Activated T-helper 1 cell treated with Interleukin-2 at 50 U/mL for 16 hours (primary cell): Measurements from ENCODE around the gene QSOX2.

Source experiments
- DNase-seq: peaks from one replicate; pipeline ENCODE4 v3.0.0-alpha.2; 2020; ENCODE audit warnings: low read depth

Gene QSOX2

DNA sequence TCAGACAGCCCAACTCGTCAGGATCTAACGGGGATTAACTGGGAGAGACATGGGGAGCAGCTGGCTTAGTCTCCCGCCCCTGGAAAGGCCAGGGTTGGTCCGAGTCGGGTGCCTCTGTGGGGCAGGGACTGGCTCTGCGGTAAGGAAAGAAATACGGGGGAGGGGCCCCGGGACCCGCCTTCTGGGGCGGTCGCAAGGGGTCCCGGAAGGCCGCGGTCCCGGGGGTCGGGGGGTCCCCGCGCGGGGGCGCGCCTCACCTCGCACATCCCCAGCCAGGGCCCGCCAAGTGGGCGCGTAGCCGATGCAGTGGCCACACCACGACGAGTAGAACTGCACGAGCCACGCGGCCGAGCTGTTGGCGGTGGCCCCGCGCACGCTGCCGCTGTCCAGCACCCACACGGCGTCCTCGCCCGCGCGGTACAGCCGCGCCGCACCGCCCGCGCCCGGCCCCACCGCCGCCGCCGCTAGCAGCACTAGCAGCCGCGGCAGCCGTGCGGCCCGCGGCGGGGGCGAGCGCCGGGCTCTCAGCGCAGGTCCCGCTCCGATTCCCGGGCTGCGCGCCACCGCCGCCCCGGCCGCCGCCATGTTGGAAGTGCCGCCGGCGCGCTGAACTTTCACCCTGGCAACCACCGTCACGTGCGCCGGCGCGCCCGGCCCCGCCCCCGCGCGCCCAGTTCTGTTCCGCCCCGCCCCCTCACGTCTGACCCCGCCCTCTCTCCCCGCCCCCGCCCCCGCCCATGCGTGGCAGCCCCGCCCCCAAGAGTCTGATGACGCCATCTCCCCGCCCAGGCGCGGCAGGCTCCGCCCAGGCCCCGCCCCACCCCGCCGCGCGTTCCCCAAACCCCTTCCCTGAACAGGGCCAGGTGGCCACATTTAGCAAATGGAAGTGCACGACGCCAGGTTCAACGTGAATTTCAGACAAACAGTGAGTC is at the start of gene QSOX2:
Gene QSOX2, minus strand, starts transcription at position 594 of the 932 bp plus-strand sequence. Its CDS starts 9 bp downstream, at position 585.
- DNase-seq = peak; percentile 80

- DNase-seq = no peak
Observed at GRCh38 chr9:136295055-136295454, 49.4 kb upstream of the QSOX2 start.

- DNase-seq = no peak
Observed at GRCh38 chr9:136294437-136294836, 48.8 kb upstream of the QSOX2 start.

GRCh38 chr9:136293476-136294077 is 48.0 kb upstream of the QSOX2 start:
- DNase-seq = no peak

DNA sequence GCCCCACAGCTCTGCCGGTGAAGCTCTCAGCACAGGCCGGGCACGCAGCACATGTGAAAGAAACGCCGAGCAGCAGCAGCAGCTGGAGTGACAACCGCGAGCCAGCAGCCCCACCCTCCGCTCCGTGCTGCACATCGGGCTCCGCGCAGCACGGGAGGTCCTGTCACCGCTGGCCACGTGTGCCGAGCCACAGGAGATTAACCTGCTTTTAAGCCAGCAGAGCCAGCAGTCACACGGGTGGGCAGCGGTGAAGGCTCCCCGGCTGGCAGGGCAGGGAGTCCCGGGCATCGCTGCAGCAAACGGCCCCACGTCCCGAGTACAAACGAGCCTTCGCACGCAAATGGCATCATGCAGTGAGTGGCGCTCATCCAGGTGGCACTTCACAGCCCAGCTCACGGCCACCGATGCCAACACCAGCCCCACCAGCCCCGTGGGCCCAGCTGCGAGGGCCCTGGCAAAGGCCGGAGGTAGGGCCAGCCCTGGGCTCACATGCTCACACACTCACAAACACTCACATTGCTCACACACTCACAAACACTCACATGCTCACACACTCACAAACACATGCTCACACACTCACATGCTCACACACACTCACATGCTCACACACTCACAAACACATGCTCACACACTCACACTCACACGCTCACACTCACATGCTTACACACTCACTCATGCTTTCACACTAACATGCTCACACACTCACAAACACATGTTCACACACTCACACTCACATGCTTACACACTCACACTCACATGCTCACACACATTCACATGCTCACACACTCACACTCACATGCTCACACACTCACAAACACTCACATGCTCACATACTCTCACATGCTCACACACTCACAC is 47.2 kb upstream of the QSOX2 start:
- no peak for DNase-seq

GRCh38 chr9:136292026-136292538 is 46.5 kb upstream of the QSOX2 start:
- DNase-seq = no peak

GRCh38 chr9:136291306-136292025 is 45.9 kb upstream of the QSOX2 start:
- no peak for DNase-seq

DNA sequence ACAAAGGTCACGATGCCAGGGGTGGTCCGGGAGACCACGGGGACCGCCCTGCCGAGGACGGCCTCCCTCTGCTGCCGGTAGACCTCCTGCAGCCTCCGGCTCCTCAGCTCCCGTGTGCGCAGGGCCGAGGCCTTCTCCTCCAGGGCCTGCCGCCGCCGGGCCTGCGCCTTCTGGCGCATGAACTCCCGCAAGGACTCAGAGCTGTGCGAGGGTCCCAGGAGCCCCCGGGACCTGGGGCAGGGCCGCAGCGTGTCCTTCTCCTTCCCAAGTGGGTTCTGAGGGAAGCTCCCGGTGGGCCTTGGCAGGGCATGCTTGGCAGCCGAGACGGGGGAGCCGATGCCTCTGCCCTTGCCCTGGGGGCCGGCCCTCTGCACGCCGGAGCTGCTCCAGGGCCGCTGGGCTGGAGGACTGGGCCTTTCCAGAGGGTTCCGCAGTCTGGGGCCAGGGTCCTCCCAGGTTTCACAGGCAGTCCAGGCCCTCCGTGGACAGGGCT is 44.9 kb upstream of the QSOX2 start:
- no peak for DNase-seq

- DNase-seq = no peak
Observed at GRCh38 chr9:136289651-136290507, 44.3 kb upstream of the QSOX2 start.

DNA sequence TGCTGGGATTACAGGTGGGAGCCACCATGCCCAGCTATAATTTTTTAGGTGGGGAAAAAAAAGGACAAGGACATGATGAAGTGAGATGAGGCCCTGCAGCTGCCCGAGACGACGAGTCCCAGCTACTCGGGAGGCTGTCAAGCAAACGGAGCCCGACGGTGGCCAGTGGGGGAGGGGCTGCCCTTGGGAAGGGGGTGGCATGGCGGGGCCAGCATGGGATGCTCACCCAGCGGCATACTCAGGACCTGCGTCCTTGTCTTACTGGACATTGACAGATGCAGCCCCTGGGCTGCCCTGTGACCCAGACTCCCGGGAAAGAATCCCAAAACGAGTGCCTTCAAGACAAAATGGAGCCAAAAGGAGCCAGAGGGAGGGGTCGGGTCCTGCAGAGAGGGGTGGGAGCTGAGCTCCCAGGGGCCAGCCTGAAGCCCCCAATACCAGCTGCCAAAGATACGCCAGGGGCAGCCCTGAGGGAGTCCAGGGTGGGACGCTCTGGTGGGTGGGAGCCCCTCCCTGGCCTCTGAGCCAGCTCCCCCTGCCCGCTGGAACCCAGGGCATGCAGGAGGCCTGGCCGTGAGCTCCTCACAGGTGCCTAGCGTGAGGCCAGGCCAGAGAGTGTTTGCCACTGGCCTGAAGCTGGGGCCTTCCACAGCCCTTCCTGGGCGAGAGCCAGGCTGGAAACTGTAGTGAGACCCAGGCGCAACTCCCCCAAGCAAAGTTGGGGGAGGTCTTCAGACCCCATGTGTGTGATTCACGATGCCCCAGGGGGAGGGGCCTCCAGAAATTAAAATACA is 42.5 kb upstream of the QSOX2 start:
- no peak for DNase-seq

GRCh38 chr9:136286987-136287379 is 41.4 kb upstream of the QSOX2 start:
- DNase-seq = no peak

GRCh38 chr9:136286359-136286986 is 40.9 kb upstream of the QSOX2 start:
- DNase-seq = no peak

DNA sequence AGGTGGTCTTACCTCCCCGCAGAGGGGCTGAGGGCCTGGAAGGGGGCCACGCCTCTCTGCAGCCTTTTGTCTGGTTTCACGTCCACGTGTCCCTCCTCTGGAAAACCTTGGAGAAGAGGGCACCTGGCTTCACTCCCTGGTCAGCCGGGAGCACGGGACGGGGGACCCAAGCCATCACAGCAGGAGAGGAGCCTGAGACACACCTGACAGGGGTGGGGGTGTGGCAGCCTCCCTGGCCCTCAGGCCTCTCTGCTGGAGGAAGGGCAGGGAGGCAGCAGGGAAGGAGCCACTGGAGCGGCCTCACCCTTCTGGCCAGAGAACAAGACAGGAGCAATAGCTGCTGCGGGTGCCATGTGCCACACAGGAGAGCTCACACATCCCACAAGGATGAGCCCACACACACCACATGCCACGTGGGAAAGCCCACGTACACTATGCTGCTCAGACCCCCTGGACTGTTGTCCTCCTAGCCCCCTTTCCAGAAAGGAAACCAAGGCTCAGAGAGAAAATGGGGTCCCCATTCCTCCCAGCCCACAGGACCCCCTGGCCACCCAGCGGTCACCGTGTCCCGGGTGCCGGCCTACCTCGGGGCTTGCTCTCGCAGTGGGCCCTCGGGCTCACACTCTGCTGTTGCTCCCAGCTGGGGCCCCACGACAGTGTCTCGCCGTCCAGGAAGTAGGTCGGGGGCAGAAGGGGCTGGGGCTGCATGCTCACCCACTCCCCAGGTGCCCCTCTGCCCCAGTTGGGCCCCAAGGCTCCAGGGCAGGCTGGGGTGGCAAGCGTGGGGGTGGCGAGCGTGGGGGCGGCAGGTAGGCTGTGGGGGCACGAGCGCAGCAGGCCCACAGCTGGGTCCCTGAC is 40.1 kb upstream of the QSOX2 start:
- no peak for DNase-seq

GRCh38 chr9:136284951-136285350 is 39.3 kb upstream of the QSOX2 start:
- no peak for DNase-seq

DNA sequence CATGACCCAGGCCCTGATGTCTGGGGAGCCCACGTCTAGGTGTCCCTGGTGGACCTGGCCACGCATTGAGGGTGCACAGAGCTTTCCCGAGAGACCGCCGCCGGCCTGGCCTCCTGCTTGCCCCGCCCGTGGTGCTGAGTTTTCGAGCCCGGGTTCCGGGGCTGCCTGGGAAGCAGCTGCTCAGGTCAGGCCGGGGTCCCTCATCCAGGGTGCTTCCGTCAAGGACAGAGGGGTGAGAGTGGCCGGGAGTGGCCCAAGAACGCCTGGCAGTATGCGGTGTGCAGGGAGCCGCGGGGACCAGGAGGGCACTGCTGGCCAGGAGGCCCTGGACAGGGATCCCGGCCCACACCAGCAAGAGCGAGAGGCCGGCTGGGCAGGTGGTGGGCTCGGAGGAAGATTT is 38.7 kb upstream of the QSOX2 start:
- no peak for DNase-seq

DNA sequence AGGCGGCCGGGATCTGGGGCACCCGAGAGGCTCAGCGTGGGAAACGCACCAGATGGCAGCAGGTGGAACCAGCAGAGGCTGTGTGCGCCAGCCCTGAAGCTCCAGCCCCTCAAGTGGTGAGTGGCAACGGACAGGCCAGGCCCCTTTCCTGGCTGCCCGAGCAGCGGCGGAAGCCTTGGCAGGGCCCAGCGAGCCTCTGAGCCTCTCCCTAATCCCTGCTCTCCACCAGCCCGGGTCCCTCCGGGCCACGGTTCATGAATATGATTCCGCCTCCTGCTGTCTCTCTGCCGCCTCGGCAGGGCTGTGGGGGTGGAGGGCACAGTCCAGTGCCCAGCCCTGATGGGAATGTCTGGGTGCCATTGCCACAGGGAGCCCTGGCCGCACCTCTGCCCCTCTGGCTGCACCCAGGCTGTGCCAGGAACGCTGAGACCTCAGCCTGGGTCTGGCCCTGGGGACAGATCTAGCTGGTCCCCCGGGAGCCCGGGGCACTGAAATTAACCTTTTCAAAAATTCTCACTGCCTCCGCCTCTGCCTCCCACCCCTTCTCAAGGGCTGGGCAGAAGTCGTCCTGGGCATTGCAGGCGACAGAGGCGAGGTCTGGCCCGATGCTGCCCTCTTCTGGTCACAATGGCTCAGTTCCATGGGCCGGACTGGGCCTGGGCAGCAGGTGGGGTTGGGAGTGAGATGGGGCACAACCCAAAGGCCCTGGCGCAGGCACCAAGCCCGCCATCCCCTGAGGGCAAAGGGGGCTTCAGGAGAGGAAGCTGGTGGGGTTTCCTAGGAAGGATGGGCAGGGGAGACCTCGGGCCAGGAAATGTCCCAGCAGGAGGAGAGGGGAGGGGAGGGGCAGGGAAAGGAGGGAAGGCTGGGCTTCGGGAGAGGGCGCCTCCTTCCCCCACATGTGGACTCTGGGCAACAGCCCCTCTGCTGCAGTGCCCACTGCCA is 38.0 kb upstream of the QSOX2 start:
- DNase-seq = peak; percentile 55

DNA sequence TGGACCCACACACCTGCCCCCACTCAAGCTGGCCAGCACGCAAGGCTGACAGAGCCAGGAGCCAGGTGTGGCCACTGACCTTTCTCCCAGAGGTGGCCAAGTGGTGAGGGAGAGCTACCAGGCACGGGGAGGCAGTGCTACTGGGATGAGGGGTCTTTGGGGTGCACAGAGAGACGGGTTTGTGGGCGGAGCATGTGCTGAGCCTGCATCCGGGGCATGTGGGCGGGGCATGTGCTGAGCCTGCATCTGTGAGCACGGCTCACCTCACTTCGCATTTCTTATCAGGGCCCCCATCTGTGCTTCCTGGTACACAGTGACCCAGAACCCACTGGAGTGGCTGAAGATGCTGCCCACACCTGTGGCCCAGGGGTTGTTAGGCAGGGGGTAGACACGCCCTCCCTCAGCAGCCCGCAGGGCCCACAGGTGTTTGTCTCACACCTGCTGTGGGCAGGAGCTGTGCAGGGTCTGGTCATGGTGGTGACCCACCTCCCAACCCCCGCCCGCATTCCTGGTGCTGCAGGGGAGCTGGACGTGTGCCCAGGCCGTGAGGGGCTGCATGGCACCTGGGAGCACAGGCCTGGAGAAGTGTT is 36.8 kb upstream of the QSOX2 start:
- no peak for DNase-seq
